GM23338 (cell line): ENCODE measurements around the gene FKBP1B.

Experiments used
- CREB1 ChIP-seq: fragments of 250-450 bp; sonication (Bioruptor Pico); IDR thresholded peaks from 2 replicates; pipeline ENCODE4 v1.5.0; 2020; ENCODE audit warnings: low read depth, mild to moderate bottlenecking, moderate library complexity
- CTCF ChIP-seq, 2 experiments: fragments of 200-600 bp in 1 of 2; sonication (generic) in 1 of 2; conservative IDR thresholded peaks; 2 replicates each; pipeline versions ENCODE4 v1.5.1 to v1.6.1; 2016 to 2017; ENCODE audit warnings: antibody characterized with exemption in 2 of 2, low read depth in 2 of 2, mild to moderate bottlenecking in 2 of 2, moderate library complexity in 1 of 2
- EZH2phosphoT487 ChIP-seq: fragments of 200-600 bp; sonication (generic); IDR thresholded peaks from one replicate; pipeline ENCODE4 v1.8.1; 2018; ENCODE audit warnings: antibody characterized with exemption; ENCODE audit not compliant: unreplicated experiment
- NANOG ChIP-seq: IDR thresholded peaks from 2 replicates; pipeline ENCODE4 v1.6.1; 2016; ENCODE audit warnings: antibody characterized with exemption, borderline replicate concordance
- POLR2AphosphoS5 ChIP-seq: IDR thresholded peaks from 2 replicates; pipeline ENCODE4 v1.6.1; 2016; ENCODE audit warnings: antibody characterized with exemption, low read depth
- REST ChIP-seq: IDR thresholded peaks from one replicate; pipeline ENCODE4 v1.6.1; 2018; ENCODE audit warnings: antibody characterized with exemption; ENCODE audit not compliant: unreplicated experiment

- TF ChIP-seq CTCF (conservative IDR thresholded peaks at IDR 0.05; ENCODE audit: low read depth in 2 of 2) (no peak), EZH2phosphoT487 (no peak), CREB1 (CRISPR knock-in tag) (no peak), REST (no peak), NANOG (no peak), POLR2AphosphoS5 (no peak)
Observed at GRCh38 chr2:24046599-24046929, 3.0 kb upstream of the FKBP1B start.
